Prostate gland (tissue), 2 donors: Measurements from ENCODE around the gene GNG4. TPM values are rescaled to one million over a fixed set of nuclear protein-coding genes. Genes with fewer than 3 reads are reported as not detected.

Source experiments
- DNase-seq: peaks from one replicate; pipeline ENCODE4 v3.0.0-alpha.2; 2019; ENCODE audit warnings: low spot score
- H3K27ac ChIP-seq, 2 donors: fragments of 200-600 bp; sonication (generic); 2 replicates each; pipeline ENCODE4 v1.5.1; 2017 to 2019
- H3K27me3 ChIP-seq: fragments of 200-600 bp; sonication (generic); replicated peaks from 2 replicates; pipeline ENCODE4 v1.5.1; 2019; ENCODE audit not compliant: insufficient read depth
- H3K36me3 ChIP-seq, 2 donors: fragments of 200-600 bp; sonication (generic); 1 replicate in 1 of 2; 2 replicates in 1 of 2; pipeline versions ENCODE4 v1.5.1 to v1.8.1; 2017 to 2019
- H3K4me1 ChIP-seq: fragments of 200-600 bp; sonication (generic); replicated peaks from 2 replicates; pipeline ENCODE4 v1.5.1; 2019
- H3K4me3 ChIP-seq, 2 donors: fragments of 200-600 bp; sonication (generic); 2 replicates each; pipeline ENCODE4 v1.5.1; 2017 to 2019
- H3K9me3 ChIP-seq: fragments of 200-600 bp; sonication (generic); 2 replicates; pipeline ENCODE4 v1.5.1; 2017
- POLR2A ChIP-seq: fragments of 450-650 bp; IDR thresholded peaks from one replicate; pipeline ENCODE4 v1.6.1; 2016; ENCODE audit warnings: antibody characterized with exemption, mild to moderate bottlenecking
- POLR2AphosphoS5 ChIP-seq: sonication (generic); formaldehyde crosslinking; IDR thresholded peaks from one replicate; pipeline ENCODE4 v1.6.1; 2017; ENCODE audit warnings: antibody characterized with exemption
- WGBS: methylation state at CpG from one replicate; pipeline ENCODE4 v1.1.5; 2018; 5-methylcytosine and 5-hydroxymethylcytosine counted together
- intact Hi-C: fragments of 100-400 bp; cut with DNase I; formaldehyde crosslinking; loops from one replicate; pipeline ENCODE4 v1.14.2; 2022
- total RNA-seq, 2 donors: library from RNA; depleted of rRNA; stranded (reverse); fragments of >200 nt; gene quantifications; one replicate each; pipeline ENCODE4 v1.1.0, GENCODE V29; 2016
- TF ChIP-seq, protein P1 (sequence below), 4 experiments: fragments of 200-600 bp in 2 of 4; fragments of 450-650 bp in 2 of 4; sonication (generic) in 2 of 4; IDR thresholded peaks; 1 replicate in 3 of 4; 2 replicates in 1 of 4; pipeline ENCODE4 v1.5.1; 2016 to 2019; ENCODE audit warnings: antibody characterized with exemption in 4 of 4, mild to moderate bottlenecking in 2 of 4, moderate library complexity in 2 of 4

Gene GNG4
- 10 to 100 TPM in 1 of 2 donors, 1 to 10 TPM in 1; 9.4 to 47.7 TPM for total RNA-seq

DNA sequence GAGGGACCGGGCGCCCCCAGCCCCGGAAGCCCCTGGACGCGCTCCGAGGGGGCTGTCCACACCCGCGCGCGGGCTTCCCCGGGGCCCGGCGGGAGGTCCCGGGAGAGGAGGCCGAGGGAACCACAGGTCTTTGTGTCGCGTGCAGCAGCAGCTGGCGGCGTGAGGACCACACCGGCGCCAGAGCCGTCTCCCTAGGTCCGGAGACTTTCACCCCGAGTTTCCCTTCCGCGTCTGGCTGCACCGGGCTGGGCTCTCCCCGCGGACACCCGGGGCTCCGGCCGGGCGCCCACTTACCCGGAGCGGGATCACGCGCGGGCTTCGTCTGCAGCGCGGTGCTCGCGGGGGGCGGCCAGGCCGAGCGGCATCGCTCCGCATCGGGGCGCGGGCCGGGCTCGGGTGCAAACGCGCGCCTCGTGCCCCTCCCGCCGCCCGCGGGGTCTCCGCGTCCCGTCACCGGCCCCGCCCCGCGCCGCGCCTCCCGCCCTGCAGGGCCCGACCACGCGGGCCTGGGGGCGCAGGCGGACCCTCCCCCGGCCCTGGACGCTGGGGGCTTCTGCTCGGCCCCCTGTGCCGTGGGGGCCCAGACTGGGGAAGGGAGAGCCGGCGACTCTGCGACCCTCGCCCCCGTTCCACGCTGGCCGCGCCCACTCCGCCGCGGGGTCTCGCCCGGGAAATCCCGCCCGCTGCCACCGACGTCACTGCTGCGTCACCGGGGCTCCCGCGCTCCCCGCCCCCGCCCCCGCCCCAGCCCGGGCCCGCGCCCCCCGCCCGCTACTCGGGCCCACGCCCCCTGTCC, at the start of gene GNG4:
Gene GNG4, minus strand, starts transcription at position 417 of the 796 bp plus-strand sequence. CDS start 65,946 bp downstream, outside the sequence.
- Histone ChIP-seq H3K4me3 (peak within 1 kb of the TSS; percentile 49 to 70), H3K27me3 (no peaks in the 10 kb centered on the region), H3K9me3 (no peaks in the 10 kb centered on the region), H3K36me3 (no peaks in the 10 kb centered on the region), H3K27ac (peak within 1 kb of the TSS; percentile 89 to 90), H3K4me1 (no peaks in the 10 kb centered on the region)
- peak; percentile 38 for DNase-seq
- TF ChIP-seq, protein P1, sequence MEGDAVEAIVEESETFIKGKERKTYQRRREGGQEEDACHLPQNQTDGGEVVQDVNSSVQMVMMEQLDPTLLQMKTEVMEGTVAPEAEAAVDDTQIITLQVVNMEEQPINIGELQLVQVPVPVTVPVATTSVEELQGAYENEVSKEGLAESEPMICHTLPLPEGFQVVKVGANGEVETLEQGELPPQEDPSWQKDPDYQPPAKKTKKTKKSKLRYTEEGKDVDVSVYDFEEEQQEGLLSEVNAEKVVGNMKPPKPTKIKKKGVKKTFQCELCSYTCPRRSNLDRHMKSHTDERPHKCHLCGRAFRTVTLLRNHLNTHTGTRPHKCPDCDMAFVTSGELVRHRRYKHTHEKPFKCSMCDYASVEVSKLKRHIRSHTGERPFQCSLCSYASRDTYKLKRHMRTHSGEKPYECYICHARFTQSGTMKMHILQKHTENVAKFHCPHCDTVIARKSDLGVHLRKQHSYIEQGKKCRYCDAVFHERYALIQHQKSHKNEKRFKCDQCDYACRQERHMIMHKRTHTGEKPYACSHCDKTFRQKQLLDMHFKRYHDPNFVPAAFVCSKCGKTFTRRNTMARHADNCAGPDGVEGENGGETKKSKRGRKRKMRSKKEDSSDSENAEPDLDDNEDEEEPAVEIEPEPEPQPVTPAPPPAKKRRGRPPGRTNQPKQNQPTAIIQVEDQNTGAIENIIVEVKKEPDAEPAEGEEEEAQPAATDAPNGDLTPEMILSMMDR (IDR thresholded peaks at IDR 0.05): no peak
- TF ChIP-seq POLR2A: no peak
- no peak for TF ChIP-seq POLR2AphosphoS5
- WGBS: under 1% methylated on average over 52 of the region's 111 CpGs
- intact Hi-C loops: no loop called here

DNA sequence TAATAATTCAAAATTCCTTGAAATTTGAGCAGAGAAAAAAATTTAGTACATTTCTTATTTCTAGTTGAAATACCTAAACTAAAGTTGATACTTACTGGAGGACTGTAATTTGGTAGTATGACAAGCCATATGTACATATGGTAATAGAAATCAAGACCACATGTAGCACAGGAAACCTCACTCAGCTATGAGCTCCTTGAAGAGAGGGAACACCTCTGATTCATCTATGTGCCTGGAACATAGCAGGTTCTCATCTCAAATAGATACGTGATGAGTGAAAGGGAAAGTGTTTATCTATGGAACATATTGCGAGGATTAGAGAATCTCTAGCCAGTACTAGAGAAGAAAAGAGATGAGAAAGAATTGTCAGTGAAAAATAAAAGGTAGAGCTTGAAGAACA, 47.9 kb upstream of the GNG4 start:
- no peaks in the 10 kb centered on the region for H3K27me3 ChIP-seq
- H3K27ac ChIP-seq: no peak overlapping the region
- no peak overlapping the region for H3K4me3 ChIP-seq
- no peak for DNase-seq
- intact Hi-C loops: no loop called here
- 91% methylated on average over 2 of the region's 2 CpGs for WGBS
- no peaks in the 10 kb centered on the region for H3K9me3 ChIP-seq
- no peaks in the 10 kb centered on the region for H3K36me3 ChIP-seq
- no peaks in the 10 kb centered on the region for H3K4me1 ChIP-seq
- no peak for TF ChIP-seq POLR2A
- TF ChIP-seq, protein P1 (IDR thresholded peaks at IDR 0.05): no peak
- no peak for TF ChIP-seq POLR2AphosphoS5

DNA sequence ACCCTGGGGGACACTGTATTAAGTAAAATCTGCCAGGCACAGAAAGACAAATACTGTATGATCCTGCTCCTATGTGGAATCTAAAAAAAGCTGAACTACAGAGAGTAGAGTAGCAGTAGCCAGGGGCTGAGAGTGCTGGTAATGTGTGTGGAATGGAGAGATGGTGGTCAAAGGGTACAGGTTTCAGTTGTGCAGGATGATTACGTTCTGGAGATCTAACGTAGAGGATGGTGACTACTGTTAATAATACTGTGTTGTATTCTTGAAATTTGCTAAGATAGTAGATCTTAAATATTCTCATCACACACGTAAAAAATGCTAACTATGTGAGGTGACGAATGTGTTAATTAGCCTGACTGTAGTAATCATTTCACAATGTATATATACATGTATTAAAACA, 39.8 kb upstream of the GNG4 start:
- Histone ChIP-seq H3K27me3 (no peaks in the 10 kb centered on the region), H3K4me3 (no peak overlapping the region), H3K36me3 (no peaks in the 10 kb centered on the region), H3K27ac (no peak overlapping the region), H3K4me1 (no peaks in the 10 kb centered on the region), H3K9me3 (no peaks in the 10 kb centered on the region)
- intact Hi-C loops: no loop called here
- DNase-seq: no peak
- 92% methylated on average over 4 of the region's 4 CpGs for WGBS
- no peak for TF ChIP-seq POLR2A
- TF ChIP-seq, protein P1 (IDR thresholded peaks at IDR 0.05): no peak
- no peak for TF ChIP-seq POLR2AphosphoS5

DNA sequence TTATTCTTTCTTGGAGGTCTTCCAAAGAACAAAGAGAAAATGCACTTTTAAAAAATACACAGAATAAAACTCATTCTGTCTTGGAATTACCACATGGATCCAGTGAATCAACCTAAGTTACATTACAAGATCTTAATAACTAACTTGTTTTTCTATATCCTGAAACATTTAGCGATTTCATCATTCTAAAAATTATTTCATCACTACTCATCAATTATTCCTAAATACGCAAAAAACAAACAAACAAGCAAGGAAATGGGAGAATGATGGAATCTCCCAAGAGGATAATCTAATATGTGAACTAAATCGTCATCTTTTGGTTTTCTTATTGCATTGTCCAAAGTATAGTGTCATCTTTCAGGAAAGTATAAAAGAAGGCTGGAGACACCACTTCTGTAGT, 38.5 kb upstream of the GNG4 start:
- TF ChIP-seq POLR2AphosphoS5: no peak
- TF ChIP-seq POLR2A: no peak
- TF ChIP-seq, protein P1 (IDR thresholded peaks at IDR 0.05): no peak
- WGBS: 95% methylated on average over 3 of the region's 3 CpGs
- H3K4me1 ChIP-seq: no peaks in the 10 kb centered on the region
- H3K4me3 ChIP-seq: no peak overlapping the region
- H3K36me3 ChIP-seq: no peaks in the 10 kb centered on the region
- no peaks in the 10 kb centered on the region for H3K9me3 ChIP-seq
- no peak for DNase-seq
- H3K27ac ChIP-seq: no peak overlapping the region
- intact Hi-C loops: no loop called here
- H3K27me3 ChIP-seq: no peaks in the 10 kb centered on the region

DNA sequence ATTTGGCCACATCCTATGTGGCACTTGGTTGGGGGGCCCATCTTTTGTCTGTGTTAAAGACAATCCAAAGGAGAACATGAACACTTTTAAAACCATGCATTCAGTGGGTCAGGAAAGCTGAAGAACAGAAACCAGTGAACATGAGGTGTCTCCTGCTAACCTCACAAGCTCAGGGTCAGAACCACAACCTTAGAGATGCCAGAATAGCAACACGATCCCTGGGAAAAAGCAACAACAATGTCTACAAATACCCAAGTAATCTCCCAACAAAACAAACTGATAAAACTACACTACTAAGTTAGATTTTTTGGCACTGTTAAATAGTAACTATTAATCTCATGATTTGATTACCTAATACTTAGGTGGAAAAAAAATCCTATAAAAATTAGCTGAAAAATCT, 34.1 kb upstream of the GNG4 start:
- TF ChIP-seq POLR2A (no peak), POLR2AphosphoS5 (no peak)
- TF ChIP-seq, protein P1 (IDR thresholded peaks at IDR 0.05): no peak
- 80% methylated on average over 1 of the region's 1 CpG for WGBS
- no peaks in the 10 kb centered on the region for H3K27me3 ChIP-seq
- intact Hi-C loops: no loop called here
- H3K4me3 ChIP-seq: no peak overlapping the region
- no peaks in the 10 kb centered on the region for H3K36me3 ChIP-seq
- no peak overlapping the region for H3K27ac ChIP-seq
- no peak for DNase-seq
- H3K4me1 ChIP-seq: no peaks in the 10 kb centered on the region
- no peaks in the 10 kb centered on the region for H3K9me3 ChIP-seq
